GM23248 (cell line): ENCODE data around the gene HEG1.

Experiments
- EZH2 ChIP-seq: fragments of 200-600 bp; sonication (generic); IDR thresholded peaks from 2 replicates; pipeline ENCODE4 v1.6.1; 2018; ENCODE audit warnings: antibody characterized with exemption, mild to moderate bottlenecking; ENCODE audit not compliant: insufficient read depth, poor library complexity, severe bottlenecking
- EZH2phosphoT487 ChIP-seq: fragments of 200-600 bp; sonication (generic); IDR thresholded peaks from 2 replicates; pipeline ENCODE4 v1.6.1; 2018; ENCODE audit warnings: antibody characterized with exemption, moderate library complexity, mild to moderate bottlenecking, low read depth; ENCODE audit not compliant: insufficient read depth

DNA sequence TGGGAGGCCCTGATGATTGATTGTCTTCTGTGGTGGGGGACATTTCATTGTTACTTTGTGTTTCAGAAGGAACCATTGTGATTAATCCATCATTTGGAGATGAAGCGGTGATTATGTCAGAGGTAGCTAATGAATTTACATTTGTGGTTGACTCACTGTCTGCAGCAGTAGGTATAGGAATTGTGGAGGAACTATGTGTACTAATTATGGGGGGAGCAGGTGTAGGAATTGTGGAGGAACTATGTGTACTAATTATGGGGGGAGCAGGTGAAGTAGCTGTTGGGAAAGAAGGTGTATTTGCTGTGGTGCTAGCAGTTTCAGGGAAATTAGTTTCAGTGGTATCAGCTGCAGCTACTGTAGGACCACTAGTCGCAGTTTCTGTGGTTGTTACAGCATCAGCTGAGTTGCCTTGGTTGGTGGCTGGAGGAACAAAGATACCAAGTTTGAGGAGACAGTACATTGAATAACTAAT is 128.2 kb downstream of the HEG1 start:
- TF ChIP-seq EZH2phosphoT487 (no peak), EZH2 (no peak)
